Islet precursor cell (in vitro differentiated cells): ENCODE data around the gene FBXW4.
"Not testable (repeated sequence)": the region's sequence is repeated elsewhere in the genome, so short reads cannot be mapped to it uniquely, and the experiment has no call there.

Experiments used
- DNase-seq: peaks from one replicate; pipeline ENCODE4 v3.0.0-alpha.2; 2018

FBXW4 gene

DNA sequence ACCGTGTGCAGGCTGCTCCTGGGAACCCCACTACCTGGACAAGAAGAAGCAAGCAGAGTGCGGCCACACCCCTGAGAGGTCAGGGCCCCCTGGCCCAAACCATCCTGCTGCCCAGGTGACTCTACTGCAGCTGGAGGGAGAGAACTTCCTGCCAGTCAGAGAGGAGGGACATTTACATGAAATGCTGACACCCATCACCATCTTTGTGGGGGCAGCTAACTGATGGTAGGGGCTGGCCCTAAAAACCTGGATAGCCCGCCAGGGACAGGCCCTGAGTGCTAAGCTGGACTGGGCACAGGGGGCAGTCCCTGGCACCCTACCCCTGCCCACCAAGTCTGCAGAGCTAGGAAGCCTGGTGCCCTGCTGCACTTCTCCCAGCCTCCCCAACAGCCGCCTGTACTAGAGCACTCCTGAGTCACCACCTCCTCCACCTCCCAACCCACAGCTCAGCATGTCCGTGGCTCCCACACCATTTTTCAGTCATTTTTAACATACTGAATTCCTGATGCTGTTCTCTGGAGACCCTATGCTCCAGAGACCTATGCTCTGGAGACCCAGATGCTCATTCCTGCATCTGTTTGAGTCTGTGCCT, 79.3 kb downstream of the FBXW4 start:
- no peak for DNase-seq

DNA sequence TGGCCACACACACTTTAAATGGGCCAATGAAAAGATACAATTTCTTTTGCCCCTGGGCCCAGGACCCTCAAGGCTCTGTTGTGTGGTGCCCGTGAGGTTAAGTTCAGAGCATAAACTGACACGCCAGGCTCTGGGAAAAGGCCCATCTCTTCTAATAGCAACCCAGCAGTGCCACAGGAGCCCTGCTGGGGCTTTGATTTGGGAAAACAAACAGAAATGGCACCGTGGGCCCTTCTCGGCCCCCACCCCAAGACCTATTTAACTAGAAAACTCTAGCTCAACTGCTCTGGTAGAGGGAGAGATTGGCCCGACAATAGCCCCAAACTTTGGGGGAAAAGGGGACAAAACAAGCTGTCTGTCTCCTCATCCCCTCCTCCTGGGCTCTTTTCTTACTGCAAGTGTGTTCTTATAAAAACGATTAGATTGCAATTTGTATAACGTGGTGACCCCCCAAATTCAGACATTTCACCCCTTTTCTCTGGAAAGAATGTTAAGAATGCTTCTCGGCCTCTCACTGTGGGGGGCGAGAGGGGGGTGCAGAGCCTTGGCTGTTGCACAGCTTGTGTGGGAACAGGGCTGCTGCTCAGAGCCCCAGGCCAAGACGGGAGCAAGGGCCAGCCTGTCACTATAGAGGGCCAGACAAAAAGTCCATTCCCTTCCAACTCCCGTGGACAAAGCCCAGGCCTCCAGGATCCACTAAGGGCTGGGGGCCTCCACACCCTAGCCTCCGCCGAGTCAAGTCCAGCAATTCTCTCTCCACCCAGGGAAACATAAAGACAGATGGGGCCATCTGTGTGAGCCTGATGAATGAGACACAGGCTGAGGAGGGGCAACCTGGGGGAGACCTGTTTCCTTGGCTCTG, 80.1 kb downstream of the FBXW4 start:
- no peak for DNase-seq

DNA sequence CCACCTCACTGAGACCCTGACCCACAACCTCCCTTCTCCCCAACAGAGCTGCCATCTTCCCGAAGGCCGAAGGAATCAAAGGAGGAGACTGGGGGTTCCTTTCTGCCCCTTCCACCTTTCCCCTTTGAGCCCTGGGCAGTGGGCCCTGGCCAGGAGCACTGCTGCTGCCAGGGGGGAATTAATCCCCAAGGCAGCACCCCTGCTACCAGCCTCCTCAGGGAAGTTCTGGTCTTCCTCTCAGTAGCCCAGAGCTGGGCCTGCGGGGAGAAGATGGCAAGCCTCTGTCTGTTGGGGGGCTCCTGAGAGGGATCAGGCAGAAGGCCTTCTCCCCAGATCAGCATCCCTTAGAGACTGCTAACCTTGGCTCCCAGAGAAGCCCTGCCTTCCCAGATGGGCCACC, 81.3 kb downstream of the FBXW4 start:
- no peak for DNase-seq

DNA sequence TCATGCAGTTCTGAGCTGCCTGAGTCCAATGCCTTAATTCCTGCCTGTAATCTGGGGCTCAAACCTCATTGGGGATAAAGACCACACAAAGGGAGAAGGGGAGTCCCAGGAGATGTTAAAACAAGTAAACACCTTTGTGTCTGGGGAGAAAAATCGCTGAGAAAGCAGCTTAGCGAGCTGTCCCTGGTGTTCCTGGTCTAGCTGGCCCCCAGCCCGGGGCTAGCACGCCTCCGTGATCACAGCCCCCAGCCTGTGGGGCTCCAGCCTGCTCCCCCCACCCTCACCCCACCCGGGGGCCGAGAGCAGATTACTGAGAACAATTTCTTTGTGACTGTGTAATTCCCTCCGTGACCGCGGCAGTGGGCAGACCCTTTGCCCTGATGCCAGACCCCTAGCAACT, 82.1 kb downstream of the FBXW4 start:
- DNase-seq: no peak

DNA sequence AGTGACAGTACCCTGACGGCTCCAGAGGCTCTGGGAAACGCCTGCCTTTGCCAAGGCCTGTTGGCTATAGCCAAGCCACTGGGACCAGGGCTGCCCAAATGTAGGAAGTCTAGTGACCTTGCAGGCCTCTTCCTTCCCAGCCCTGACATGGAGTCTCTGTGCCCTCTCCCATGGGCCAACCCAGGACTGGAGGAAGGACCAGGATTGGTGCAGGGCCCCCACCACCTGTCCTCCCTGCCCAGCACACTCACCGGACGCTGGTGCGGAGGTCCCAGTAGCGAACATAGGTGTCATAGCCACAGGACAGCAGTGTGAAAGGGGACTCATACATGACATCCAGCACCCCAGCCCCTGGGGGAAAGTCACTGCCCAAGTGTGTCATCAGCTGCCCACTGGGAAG, 82.9 kb downstream of the FBXW4 start:
- DNase-seq: no peak

DNA sequence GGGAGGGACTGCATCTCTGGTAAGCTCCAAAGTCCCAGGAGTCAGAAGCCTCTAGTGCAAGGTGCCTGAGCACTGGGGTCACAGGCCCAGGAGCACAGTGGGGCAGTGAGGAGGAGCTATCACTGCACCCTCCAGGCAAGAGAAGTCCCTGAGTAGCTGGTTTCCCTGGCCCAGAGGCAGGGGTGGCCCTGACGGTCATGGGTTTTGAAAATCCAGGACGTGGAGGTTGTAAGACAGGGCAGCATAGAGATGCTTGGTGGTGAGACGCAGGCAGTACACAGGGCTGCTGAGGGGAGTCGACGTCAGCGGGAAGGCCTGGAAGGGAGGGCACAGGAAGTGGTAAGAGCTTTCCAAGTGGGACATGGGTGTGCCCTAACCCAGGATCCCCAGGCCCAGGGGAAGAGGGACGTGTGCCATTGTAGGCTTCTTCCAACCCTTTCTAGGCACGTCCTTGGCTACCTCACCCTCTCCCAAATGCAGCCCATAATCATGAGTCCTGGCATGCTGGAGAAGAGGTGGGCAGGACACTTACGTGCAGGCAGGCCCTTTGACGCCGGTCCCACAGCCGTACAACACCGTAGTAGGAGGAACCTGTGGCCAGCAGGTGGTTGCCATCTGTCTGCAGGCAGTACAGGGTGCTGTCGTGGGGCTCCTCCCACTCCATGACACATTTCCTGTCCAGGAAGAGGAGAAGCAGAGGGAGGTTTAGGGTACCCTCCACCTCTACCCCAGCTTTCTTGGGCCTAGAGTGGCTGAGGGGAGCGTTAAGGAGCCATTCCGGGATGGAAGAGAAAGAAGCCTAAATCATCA, 83.7 kb downstream of the FBXW4 start:
- no peak for DNase-seq

DNA sequence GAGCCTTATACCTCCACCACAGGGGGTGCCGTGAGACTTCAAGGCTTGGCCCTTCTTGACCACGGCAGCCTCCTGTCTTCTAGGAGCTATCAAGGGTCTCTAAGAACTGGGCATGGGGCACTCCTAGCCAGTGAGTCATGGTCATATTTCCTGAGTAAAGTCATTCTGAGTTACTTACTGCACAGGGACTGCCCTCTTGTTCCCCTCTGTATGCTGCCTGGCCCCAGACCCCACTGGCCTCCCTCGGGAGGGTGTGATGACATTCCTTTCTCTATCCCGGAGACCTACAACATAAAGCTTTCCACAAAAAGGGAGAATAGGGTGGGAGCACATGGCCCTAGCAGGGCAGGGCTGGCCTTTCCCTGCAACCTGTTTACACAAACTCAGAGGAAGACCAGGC, 85.5 kb downstream of the FBXW4 start:
- no peak for DNase-seq

DNA sequence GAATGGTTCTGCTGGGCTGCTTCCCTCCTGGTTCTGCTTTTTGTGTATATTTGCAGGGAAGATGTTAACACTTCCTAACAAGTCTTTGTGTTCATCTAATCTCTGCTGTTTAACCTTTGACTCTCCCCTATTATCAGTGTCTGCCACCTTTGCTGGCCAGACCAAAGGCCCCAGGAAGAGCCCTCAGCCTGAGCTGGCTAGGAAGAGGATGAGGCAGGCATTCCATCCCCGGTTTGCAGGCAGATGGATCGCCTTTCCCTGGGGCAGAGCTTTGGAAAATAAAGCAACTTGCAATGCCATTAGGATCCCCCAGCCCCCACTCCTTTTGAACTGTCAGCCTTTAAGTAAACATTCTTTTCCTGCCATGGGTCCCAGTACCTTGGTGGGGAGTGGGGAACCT, 87.8 kb downstream of the FBXW4 start:
- DNase-seq: peak; percentile 68

DNA sequence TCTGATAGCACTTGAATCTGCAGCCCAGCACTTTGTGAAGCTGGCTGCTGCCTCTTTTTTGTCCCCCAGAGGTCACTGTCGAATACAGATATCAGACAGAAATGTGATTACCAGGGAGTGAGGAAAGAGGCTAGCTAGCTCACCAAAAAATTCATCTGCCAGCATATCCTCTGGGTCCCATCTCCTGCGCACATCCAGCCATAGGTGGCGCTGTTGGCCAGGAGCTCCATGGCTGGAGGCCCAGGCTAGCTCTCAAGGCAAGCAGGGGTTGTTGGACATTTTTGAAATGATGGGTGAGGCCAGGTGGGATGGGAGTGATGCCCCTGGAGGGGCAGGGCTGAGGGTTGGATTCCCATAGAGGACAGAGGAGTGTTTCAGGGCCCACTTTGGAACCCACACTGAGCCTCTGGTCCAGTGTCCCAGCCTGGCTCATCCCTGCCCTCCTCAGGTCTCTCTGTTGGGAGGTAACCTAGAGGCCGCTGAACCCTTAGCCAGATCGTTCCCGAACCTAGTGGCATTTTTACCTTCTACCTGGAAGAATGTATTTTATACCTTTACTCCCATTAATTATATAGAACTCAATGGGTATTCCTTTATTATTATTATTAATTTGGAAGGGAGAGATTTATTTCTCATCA, 92.1 kb downstream of the FBXW4 start:
- DNase-seq: peak; percentile 95

DNA sequence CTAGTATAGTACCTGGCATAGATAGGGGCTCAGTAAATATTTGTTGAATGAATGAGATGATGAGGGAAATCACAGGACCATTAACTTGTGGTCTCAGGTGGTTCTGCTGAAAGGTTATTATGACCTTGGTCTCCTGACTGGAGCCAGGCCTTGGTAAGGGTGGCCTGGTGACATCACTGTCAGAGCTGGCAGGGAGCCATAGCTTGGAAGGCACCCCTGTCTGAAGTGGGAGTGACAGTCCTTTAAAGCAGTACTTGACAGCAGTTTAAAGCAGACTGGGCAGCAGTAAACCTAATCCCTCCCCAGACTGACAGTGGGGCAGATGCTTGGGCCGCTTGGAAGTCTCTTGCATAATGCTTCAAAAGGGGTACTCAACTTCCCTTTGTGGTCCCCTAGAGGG, 93.4 kb downstream of the FBXW4 start:
- no peak for DNase-seq

DNA sequence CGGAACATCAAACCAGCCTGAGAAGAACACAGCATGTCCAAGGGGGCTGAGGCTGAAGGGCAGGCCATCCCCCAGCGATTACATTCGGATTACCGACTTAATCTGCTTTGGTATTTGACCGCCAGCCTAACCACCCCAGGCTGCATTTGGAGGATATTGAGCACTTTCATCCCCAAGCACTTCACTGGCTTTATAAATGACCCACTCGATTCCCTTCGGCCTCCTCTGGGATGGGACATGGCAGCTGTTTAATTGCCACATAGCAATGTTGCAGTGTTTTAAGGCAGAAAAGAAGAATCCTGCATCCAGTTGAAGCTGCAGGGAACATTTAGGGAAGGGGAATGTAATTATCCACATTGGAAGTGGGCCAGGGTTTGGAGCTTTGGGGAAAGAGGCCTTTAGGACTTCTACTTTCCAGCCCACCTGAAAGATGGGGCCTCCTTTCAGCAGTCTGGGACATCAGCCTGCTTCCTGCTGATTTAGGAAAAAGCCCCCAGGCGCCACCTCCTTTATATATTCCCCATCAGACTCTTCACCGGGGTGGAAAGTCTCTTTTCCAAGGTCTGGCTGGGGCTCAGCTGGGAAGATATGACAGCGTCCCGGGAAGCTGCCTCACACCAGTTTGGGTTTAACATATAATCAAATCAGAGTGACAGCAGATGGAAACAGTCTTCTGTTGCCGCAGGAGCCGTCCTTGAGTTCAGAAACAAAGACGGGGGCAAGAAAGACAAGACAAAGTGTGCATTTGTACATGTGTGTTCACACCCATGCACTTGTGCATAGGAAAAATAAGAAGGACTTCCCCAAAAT, 97.7 kb downstream of the FBXW4 start:
- no peak for DNase-seq

DNA sequence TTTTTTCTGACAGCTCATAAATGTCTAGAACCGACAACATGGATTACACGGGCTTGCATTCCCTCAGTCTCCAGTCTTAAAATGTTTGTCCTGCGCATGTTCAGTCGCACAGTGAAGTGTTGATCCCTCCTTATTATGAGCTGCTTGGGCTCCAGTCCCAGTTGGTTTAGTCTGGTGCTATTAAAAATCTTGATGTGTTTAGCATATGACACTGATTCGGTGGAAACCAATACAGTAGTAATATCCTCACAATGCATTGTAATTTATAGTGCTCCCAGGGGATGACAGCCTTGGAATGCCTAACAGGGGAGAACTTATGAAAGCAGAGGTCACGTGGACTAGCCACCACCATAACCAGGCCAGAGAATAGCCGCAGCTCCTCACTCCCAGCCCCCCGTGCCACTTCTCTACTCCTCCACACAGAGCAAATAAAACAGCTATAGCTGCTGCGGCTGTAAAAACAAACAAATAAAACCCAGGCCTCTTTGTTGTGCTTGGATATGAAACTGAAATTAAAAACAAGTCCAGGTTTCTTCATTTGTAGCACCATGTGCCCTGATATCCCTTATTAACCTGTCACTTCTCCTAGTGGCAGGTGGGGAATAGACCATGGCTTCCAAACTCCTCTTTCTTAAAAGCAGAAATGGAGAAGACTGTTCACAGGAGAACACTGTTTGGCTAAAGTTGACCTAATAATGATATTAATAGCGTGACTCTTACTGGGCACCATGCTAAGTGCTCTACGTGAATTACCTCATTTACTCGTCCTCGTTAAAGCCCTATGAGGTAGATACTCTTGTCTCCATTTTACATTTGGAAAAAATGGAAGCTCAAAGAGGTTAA, 99.2 kb downstream of the FBXW4 start:
- DNase-seq: no peak

DNA sequence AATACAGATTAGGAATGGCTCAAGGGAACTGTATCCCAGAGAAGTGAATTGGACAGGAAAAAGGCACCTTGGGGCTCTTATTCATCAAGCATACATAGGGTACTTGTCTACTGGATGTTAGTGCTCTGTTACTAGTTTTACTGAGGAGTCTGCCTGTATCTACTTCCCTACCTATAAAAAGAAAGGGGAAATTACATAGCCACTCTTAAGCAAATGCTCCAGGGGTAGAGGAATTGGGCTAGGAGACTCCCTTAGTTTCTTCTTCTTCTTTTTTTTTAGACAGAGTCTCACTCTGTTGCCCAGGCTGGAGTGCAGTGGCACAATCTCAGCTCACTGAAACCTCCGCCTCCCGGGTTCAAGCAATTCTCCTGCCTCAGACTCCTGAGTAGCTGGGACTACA, 101.6 kb downstream of the FBXW4 start:
- not testable (repeated sequence) for DNase-seq

DNA sequence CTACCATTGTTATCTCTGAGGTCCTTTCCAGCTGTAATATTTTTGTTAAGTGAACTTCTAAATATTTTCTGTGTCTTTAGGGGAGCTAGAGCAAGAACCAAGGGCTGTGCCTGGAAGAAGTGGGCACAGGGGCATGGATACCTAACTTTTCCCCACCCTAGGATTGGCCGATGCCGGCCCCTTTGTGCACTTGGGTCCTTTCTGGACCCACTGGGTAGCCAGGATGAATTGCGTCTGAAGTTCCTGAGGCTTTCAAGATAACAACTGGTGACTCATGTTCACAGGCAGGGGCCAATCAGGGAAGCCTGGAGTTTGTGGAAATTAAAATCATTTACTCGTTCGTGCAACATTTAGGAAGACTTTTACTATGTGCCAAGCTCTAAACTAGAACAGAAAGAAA, 106.1 kb downstream of the FBXW4 start:
- no peak for DNase-seq

DNA sequence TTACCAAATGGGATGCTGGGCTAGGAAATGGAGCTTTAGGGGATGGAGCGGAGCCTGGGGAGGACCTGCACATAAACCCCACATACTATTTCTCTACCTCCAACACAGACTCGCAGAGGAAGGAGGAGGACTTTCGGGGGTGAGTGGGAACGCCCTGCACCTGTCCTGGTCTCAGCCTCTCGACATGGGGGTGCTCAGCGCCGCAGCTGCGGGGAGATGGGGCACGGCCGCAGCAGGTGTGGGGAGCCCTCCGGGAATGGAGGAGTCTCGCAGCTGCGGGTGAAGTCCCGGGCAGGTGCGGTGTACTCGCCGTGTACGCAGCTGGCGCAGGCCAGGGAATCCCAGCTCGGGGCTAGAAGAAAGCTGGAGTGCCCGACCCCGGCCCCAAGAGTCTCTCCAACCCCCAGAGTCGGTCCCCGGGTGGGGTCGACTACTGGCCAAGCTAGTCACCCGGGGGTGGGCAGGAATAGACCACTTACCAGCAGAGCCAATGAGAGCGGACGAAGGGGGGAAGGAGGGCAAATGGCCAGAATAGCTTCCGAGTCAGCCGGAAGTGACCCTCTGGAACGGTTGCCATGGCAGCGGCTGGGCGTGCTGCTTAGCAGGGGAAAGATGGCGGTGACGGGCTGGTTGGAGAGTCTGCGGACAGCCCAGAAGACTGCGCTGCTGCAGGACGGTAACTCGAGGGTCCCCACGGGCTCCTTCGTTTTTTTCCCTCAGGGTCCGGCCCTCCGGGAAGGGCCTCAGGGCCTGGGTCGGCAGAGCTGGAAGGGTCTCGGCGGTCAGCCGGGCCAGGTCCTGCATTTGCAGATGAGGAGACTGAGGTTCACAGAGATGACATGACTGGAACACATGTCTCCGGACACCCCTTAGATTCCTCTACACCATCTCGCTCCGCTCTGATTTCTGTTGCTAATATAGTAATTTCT, 107.0 kb downstream of the FBXW4 start, which contains the start of the genes DPCD and POLL:
DPCD (plus strand) TSS at position 597 of the 929 bp plus-strand sequence; CDS start at position 613, 16 bp downstream.
POLL (minus strand) TSS at position 533 of the 929 bp plus-strand sequence. CDS start 897 bp downstream, outside the sequence.
- DNase-seq: peak; percentile 98

DNA sequence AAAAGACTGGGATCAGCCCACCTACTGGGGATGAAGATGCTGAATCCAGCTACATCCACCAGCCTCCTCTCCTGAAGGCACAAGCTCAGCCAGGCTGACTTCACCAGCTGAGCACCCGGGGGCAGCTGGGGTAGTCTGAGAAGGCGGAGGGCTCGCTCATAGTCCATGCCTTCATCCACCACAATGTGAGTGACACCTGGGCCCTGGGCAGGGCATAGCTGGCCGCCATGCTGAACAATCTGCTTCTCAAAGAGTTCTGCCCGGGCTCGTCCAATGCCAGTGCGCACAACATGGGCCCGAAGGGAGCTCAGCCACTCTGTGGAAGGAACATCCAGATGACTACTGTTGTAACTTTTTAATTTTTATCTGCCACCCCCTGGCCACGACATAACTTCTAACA, 109.1 kb downstream of the FBXW4 start:
- no peak for DNase-seq

DNA sequence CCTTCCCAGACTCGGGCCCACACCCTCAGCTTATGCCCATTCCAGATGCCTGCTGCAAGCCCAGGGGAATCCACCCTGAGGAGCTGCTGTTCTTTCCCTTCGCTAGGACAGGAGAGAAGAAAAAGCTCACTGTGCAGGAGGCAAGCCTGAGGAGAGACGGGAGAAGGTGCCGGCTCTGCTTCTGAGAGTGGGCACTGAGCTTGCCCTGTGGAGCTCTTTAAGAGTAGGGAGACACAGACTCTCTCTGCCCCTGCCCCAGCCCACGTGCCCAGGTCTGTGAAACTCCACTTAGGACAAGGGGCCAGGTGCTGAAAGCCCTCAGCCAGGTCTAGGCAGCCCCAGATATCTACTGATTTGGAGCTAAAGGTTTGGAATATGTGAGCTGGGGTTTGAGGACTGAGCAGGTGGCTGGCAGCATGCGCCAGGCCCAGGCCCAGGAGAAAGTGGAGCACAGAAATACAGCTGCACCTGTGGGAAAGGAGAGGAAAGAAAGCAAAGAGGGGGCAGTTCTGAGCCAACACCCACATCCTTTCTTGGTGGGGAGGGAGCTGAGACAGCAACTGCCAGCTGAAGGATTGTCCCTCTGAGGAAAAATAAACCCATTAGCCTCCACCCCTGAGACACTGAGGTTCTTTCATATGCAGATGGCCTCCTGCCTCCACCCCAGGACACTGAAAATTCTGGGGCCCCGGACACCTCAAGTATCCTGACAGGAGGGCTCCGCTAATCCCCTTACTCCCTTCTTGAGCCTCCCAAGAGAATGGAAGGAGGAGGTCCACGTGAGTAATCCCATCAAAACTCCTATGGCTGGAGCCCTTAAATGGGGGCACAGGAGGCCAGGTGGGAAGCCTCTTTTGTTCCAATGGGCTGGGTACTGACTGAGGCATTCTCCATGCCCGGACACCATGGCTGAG, 114.2 kb downstream of the FBXW4 start:
- DNase-seq: no peak

DNA sequence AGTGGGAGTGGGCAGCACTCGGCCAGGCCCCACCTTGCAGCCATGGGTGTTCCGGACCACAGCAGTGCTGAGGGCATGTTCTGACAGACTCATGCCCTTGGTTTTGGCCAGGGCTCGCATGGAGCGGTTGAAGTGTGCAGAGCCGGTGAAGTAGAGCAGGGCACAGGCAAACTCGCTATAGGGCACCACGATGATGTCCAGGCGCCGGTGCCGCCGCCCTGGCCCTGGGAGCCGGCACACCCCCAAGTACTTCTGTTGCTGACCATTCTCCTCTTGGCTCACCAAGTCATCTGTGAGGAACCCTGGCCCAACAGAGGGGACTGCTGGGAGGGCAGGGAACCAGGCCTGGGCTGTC, 115.5 kb downstream of the FBXW4 start:
- DNase-seq: no peak
